Liver (tissue), 3 donors: Measurements from ENCODE around the gene PPP1CC.
"Not testable (repeated sequence)": the region's sequence is repeated elsewhere in the genome, so short reads cannot be mapped to it uniquely, and the experiment has no call there.

Experiments used
- GABPA ChIP-seq, 2 donors: IDR thresholded peaks in 1 of 2; conservative IDR thresholded peaks in 1 of 2; 2 replicates each; pipeline ENCODE4 v1.6.1; 2016; ENCODE audit warnings: antibody characterized with exemption in 2 of 2, mild to moderate bottlenecking in 1 of 2, moderate library complexity in 1 of 2
- SP1 ChIP-seq: IDR thresholded peaks from 2 replicates; pipeline ENCODE4 v1.6.1; 2018; ENCODE audit warnings: antibody characterized with exemption, mild to moderate bottlenecking
- TAF1 ChIP-seq: conservative IDR thresholded peaks from 2 replicates; pipeline ENCODE4 v1.6.1; 2016; ENCODE audit warnings: antibody characterized with exemption, mild to moderate bottlenecking
- TF ChIP-seq, protein P1 (sequence below): fragments of 150-350 bp; IDR thresholded peaks from 2 replicates; pipeline ENCODE4 v1.5.1; 2017; ENCODE audit warnings: improper control_type of control experiment, low read depth, low read length; ENCODE audit not compliant: missing input control
- donor health status: healthy.
- donor health status: healthy.

DNA sequence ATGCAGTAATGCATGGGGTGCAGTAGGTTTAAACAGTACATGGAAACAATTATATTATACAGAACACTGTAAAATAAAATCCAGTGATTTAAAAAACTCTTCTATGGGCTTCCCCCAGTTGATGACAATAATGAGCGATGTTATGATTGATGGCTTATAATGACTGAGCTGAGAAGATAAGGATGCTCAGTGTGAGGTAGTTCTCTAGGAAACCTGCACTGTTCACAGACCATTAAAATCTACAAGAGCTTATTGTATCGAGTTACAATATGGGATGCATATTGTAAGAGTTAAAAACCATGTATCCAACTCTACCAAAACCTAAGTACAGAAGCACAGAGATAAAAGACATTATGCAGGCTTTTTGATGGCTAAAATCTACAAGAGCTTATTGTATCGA lies 19.8 kb downstream of the PPP1CC start:
- TF ChIP-seq, protein P1, sequence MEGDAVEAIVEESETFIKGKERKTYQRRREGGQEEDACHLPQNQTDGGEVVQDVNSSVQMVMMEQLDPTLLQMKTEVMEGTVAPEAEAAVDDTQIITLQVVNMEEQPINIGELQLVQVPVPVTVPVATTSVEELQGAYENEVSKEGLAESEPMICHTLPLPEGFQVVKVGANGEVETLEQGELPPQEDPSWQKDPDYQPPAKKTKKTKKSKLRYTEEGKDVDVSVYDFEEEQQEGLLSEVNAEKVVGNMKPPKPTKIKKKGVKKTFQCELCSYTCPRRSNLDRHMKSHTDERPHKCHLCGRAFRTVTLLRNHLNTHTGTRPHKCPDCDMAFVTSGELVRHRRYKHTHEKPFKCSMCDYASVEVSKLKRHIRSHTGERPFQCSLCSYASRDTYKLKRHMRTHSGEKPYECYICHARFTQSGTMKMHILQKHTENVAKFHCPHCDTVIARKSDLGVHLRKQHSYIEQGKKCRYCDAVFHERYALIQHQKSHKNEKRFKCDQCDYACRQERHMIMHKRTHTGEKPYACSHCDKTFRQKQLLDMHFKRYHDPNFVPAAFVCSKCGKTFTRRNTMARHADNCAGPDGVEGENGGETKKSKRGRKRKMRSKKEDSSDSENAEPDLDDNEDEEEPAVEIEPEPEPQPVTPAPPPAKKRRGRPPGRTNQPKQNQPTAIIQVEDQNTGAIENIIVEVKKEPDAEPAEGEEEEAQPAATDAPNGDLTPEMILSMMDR = not testable (repeated sequence)
- TF ChIP-seq GABPA (IDR thresholded peaks at IDR 0.05 in 1 of 2, conservative IDR thresholded peaks at IDR 0.05 in 1 of 2); SP1; TAF1: not testable (repeated sequence)
